Uterus (tissue), 2 donors: Measurements from ENCODE around the gene RAP1GAP.

Experiments used
- CTCF ChIP-seq, 4 experiments: fragments of 200-600 bp in 2 of 4; fragments of 450-650 bp in 2 of 4; sonication (generic) in 2 of 4; IDR thresholded peaks; one replicate each; pipeline ENCODE4 v1.5.1; 2016 to 2019; ENCODE audit warnings: antibody characterized with exemption in 4 of 4, mild to moderate bottlenecking in 2 of 4, moderate library complexity in 1 of 4
- POLR2A ChIP-seq, 2 donors: fragments of 450-650 bp; IDR thresholded peaks; one replicate each; pipeline ENCODE4 v1.6.1; 2016; ENCODE audit warnings: antibody characterized with exemption in 2 of 2, mild to moderate bottlenecking in 1 of 2, moderate library complexity in 1 of 2

- no peak for TF ChIP-seq CTCF (IDR thresholded peaks at IDR 0.05)
- TF ChIP-seq POLR2A (IDR thresholded peaks at IDR 0.05) = no peak
Measured at GRCh38 chr1:21626921-21627339, 42.2 kb downstream of the RAP1GAP start.
